ENCODE measurements around the gene TFF1.

TFF1 gene

DNA sequence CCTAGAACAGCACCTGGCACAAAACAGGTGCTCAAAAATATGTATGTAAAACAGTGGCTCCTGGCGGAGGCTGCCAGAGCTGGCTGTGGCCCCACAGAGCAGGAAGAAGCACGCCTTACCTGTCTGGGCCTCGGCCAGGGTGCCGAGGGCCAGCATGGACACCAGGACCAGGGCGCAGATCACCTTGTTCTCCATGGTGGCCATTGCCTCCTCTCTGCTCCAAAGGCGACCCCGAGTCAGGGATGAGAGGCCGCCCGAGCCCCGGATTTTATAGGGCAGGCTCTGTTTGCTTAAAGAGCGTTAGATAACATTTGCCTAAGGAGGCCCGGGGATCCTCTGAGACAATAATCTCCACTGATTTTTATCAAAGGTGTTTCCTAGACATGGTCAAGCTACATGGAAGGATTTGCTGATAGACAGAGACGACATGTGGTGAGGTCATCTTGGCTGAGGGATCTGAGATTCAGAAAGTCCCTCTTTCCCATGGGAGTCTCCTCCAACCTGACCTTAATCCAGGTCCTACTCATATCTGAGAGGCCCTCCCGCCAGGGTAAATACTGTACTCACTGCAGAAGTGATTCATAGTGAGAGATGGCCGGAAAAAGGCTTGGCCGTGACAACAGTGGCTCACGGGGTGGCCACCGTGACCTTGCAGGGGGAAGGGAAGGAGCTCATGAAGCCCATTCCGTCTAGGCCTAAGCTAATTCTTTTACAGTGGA is at the start of gene TFF1:
Gene TFF1 (minus strand): TSS at position 244 of the 719 bp plus-strand sequence. CDS start 40 bp downstream, at position 204.
- Histone ChIP-seq H3K4me3 (ENCODE audit: low read depth in 1 of 2, low read length in 2 of 2) (no peak within 1 kb of the TSS), H3K27me3 (ENCODE audit: control insufficient read depth in 1 of 2, insufficient read depth in 2 of 2, low read length in 2 of 2) (no peaks in the 10 kb centered on the region), H3K4me1 (ENCODE audit: control insufficient read depth in 1 of 2, insufficient read depth in 2 of 2, low read length in 2 of 2) (no peaks in the 10 kb centered on the region), H3K9ac (ENCODE audit: low read depth in 1 of 2, low read length in 2 of 2) (no peak within 1 kb of the TSS), H3K27ac (ENCODE audit: low read depth, low read length) (no peak within 1 kb of the TSS), H3K36me3 (ENCODE audit: control insufficient read depth in 1 of 2, insufficient read depth in 2 of 2, low read length in 2 of 2) (no peaks in the 10 kb centered on the region), H3K9me3 (ENCODE audit: control insufficient read depth in 1 of 2, low read length in 2 of 2) (no peaks in the 10 kb centered on the region)

DNA sequence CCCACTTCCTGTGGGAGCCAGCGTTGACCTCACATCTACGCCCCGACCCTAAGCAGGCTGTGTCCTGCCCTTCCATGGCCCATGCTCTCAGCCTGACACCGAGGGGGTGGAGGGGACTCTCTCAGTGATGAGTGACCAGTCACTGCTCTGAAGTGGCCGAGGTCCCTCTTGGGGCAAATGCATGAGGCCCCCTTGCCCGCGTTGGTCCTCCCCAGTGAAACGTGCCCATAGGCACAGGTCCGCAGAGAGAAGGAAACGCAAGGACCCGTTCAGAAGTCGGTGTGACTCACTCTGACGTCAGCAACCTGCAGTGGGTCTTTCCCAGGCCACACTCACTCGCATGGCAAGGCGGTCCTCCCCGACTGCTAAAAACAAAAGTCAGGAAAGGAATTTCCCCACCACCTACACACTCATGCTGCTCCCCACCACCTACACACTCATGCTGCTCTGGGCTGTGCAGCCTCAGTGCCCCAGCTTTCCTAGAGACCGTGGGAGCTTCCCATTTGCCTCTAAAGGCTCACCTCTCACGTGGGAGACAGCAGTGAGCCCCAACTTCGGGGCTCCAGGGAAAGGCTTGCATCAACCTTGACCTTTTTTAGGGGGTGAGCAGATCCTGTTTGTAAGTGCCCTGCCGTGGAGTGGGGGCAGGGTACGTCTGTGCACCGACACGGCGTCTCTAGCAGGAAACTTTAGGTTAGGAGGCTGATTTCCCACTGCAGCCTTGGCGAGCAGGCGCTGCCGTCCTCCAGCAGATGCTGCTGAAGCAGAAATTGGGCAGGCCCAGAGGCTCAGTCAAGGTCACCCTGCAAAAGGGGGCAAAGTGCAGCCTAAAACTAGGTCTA is 48.8 kb upstream of the TFF1 start:
- Histone ChIP-seq H3K4me1 (ENCODE audit: control insufficient read depth in 1 of 2, insufficient read depth in 2 of 2, low read length in 2 of 2) (peaks cover 0 to 17% of the 10 kb centered on the region in 2 donors), H3K36me3 (ENCODE audit: control insufficient read depth in 1 of 2, insufficient read depth in 2 of 2, low read length in 2 of 2) (peaks cover 0 to 5% of the 10 kb centered on the region in 2 donors), H3K9ac (ENCODE audit: low read depth in 1 of 2, low read length in 2 of 2) (no peak overlapping the region), H3K4me3 (ENCODE audit: low read depth in 1 of 2, low read length in 2 of 2) (peak overlapping the region in 1 of 2 donors; percentile 43), H3K27ac (ENCODE audit: low read depth, low read length) (no peak overlapping the region), H3K27me3 (ENCODE audit: control insufficient read depth in 1 of 2, insufficient read depth in 2 of 2, low read length in 2 of 2) (peaks cover 0 to 4% of the 10 kb centered on the region in 2 donors), H3K9me3 (ENCODE audit: control insufficient read depth in 1 of 2, low read length in 2 of 2) (no peaks in the 10 kb centered on the region)

DNA sequence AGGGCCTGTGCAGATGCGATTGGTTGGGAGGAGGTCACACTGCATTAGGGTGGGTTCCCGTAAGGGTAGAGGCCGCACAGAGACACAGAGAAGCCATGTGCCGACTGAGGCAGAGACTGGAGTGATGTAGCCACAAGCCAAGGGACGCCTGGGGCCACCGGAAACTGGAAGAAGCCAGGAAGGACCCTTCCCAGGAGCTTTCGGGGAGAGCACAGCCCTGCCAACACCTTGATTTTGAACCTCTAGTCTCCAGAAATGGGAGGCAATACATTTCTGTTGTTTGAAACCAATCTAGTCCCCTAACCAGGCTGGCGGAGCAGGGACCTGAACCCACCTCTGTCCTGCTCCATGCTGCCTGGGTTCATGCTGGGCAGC is 48.2 kb upstream of the TFF1 start:
- peaks cover 0 to 17% of the 10 kb centered on the region in 2 donors for H3K4me1 ChIP-seq (ENCODE audit: control insufficient read depth in 1 of 2, insufficient read depth in 2 of 2, low read length in 2 of 2)
- H3K4me3 ChIP-seq (ENCODE audit: low read depth in 1 of 2, low read length in 2 of 2) = no peak overlapping the region
- H3K9me3 ChIP-seq (ENCODE audit: control insufficient read depth in 1 of 2, low read length in 2 of 2) = no peaks in the 10 kb centered on the region
- peaks cover 0 to 4% of the 10 kb centered on the region in 2 donors for H3K27me3 ChIP-seq (ENCODE audit: control insufficient read depth in 1 of 2, insufficient read depth in 2 of 2, low read length in 2 of 2)
- no peak overlapping the region for H3K9ac ChIP-seq (ENCODE audit: low read depth in 1 of 2, low read length in 2 of 2)
- H3K36me3 ChIP-seq (ENCODE audit: control insufficient read depth in 1 of 2, insufficient read depth in 2 of 2, low read length in 2 of 2) = peaks cover 0 to 5% of the 10 kb centered on the region in 2 donors
- H3K27ac ChIP-seq (ENCODE audit: low read depth, low read length) = no peak overlapping the region

DNA sequence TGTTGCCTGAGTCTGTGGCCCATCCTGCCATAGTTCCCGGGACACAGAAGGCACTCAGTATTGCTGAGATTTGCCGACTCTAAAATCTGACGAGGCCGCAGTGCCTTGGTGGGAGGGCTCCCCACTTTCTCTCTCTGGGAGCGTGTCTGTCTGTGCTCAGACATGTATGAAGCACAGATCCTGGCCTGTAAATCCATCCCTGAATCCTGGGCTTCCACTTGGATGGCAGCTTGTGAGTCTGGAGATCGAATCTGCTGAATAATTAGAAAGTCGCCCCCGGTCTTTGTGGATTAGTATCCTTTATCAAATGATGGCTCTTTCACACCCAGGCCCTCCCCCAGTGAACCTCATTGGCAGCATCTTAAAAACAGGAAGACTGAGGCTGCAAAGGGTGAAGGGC is 47.7 kb upstream of the TFF1 start:
- Histone ChIP-seq H3K36me3 (ENCODE audit: control insufficient read depth in 1 of 2, insufficient read depth in 2 of 2, low read length in 2 of 2) (peaks cover 0 to 5% of the 10 kb centered on the region in 2 donors), H3K27ac (ENCODE audit: low read depth, low read length) (no peak overlapping the region), H3K27me3 (ENCODE audit: control insufficient read depth in 1 of 2, insufficient read depth in 2 of 2, low read length in 2 of 2) (peaks cover 0 to 4% of the 10 kb centered on the region in 2 donors), H3K9me3 (ENCODE audit: control insufficient read depth in 1 of 2, low read length in 2 of 2) (no peaks in the 10 kb centered on the region), H3K4me1 (ENCODE audit: control insufficient read depth in 1 of 2, insufficient read depth in 2 of 2, low read length in 2 of 2) (peaks cover 0 to 17% of the 10 kb centered on the region in 2 donors), H3K9ac (ENCODE audit: low read depth in 1 of 2, low read length in 2 of 2) (no peak overlapping the region), H3K4me3 (ENCODE audit: low read depth in 1 of 2, low read length in 2 of 2) (no peak overlapping the region)

DNA sequence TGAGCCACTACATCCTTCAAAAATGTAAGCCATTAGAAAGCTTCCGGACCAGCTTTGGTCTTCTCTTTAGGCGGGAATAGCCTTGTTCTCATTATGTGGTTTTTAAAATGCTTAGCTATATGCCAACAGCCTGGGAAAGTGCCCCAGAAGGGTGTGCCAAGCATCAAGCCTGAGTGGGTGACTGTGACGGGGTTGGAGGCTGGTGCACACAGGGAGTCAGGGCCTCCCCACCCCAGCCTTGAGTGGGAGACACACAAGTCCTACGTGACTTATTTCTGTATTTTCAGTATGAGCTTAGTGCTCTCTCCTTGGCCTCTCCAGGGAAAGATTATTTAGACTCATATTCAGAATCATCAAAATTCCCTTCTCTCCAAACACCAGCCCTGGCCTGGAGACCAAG is 47.2 kb upstream of the TFF1 start:
- Histone ChIP-seq H3K9me3 (ENCODE audit: control insufficient read depth in 1 of 2, low read length in 2 of 2) (no peaks in the 10 kb centered on the region), H3K36me3 (ENCODE audit: control insufficient read depth in 1 of 2, insufficient read depth in 2 of 2, low read length in 2 of 2) (peaks cover 0 to 5% of the 10 kb centered on the region in 2 donors), H3K9ac (ENCODE audit: low read depth in 1 of 2, low read length in 2 of 2) (no peak overlapping the region), H3K4me1 (ENCODE audit: control insufficient read depth in 1 of 2, insufficient read depth in 2 of 2, low read length in 2 of 2) (peaks cover 0 to 17% of the 10 kb centered on the region in 2 donors), H3K27me3 (ENCODE audit: control insufficient read depth in 1 of 2, insufficient read depth in 2 of 2, low read length in 2 of 2) (peaks cover 0 to 4% of the 10 kb centered on the region in 2 donors), H3K4me3 (ENCODE audit: low read depth in 1 of 2, low read length in 2 of 2) (no peak overlapping the region), H3K27ac (ENCODE audit: low read depth, low read length) (no peak overlapping the region)

- Histone ChIP-seq H3K4me1 (ENCODE audit: control insufficient read depth in 1 of 2, insufficient read depth in 2 of 2, low read length in 2 of 2) (peaks cover 0 to 17% of the 10 kb centered on the region in 2 donors), H3K9me3 (ENCODE audit: control insufficient read depth in 1 of 2, low read length in 2 of 2) (no peaks in the 10 kb centered on the region), H3K4me3 (ENCODE audit: low read depth in 1 of 2, low read length in 2 of 2) (no peak overlapping the region), H3K36me3 (ENCODE audit: control insufficient read depth in 1 of 2, insufficient read depth in 2 of 2, low read length in 2 of 2) (peaks cover 0 to 5% of the 10 kb centered on the region in 2 donors), H3K9ac (ENCODE audit: low read depth in 1 of 2, low read length in 2 of 2) (no peak overlapping the region), H3K27ac (ENCODE audit: low read depth, low read length) (no peak overlapping the region), H3K27me3 (ENCODE audit: control insufficient read depth in 1 of 2, insufficient read depth in 2 of 2, low read length in 2 of 2) (peaks cover 0 to 4% of the 10 kb centered on the region in 2 donors)
These were observed 46.8 kb upstream of the TFF1 start for GRCh38 chr21:42413093-42413492.

DNA sequence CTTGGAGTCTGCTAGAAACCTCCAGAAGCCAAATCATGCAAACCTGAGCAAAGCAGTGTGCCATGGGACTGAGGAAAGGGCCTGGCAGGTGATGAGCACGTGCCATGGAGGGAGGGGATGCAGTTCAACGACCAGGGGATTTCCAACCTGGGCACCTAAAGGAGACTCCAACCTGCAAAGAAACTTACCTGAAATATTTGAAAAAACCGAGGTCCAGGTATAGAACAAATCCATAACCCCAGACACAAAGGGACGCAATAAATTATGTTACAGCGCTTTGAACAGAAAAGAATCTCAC is 46.2 kb upstream of the TFF1 start:
- Histone ChIP-seq H3K27ac (ENCODE audit: low read depth, low read length) (no peak overlapping the region), H3K9ac (ENCODE audit: low read depth in 1 of 2, low read length in 2 of 2) (no peak overlapping the region), H3K36me3 (ENCODE audit: control insufficient read depth in 1 of 2, insufficient read depth in 2 of 2, low read length in 2 of 2) (peaks cover 0 to 5% of the 10 kb centered on the region in 2 donors), H3K4me1 (ENCODE audit: control insufficient read depth in 1 of 2, insufficient read depth in 2 of 2, low read length in 2 of 2) (peaks cover 0 to 17% of the 10 kb centered on the region in 2 donors), H3K27me3 (ENCODE audit: control insufficient read depth in 1 of 2, insufficient read depth in 2 of 2, low read length in 2 of 2) (peaks cover 0 to 4% of the 10 kb centered on the region in 2 donors), H3K4me3 (ENCODE audit: low read depth in 1 of 2, low read length in 2 of 2) (no peak overlapping the region), H3K9me3 (ENCODE audit: control insufficient read depth in 1 of 2, low read length in 2 of 2) (no peaks in the 10 kb centered on the region)

DNA sequence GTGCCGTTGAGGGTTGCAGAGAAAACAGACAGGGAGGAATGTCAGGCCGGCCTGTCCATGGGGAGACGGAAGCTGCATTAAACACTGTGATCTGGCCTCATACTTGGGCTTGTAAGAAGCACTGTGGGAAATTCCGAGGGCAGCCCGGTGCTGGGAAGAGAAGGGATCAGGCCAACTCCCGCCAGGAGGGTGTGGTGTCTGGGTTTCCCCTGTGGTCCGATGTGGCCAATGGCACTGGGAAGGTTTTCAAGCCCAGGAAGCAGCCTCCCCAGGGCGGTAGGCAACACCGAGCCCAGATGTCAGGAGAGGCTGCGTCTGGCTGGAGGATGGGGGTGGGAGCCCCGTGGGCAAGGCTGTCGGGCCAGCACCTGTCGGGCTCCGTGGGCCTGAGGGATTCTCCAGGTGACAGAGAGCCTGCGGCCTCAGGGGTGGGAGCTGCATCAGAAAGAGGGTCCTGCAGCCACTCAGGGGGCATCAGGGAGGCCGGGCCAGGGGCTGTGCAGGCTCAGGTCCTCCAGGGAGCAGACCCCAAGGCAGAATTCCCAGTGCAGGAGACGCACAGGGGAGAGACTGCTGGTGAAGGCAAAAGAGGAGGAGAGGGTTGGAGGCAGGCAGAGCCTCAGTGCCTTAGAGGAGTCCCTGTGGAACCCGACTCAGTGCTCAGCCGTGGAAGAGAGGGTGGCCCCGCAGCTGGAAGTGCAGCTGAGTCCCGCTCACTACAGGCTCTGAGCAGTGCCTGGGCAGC is 45.7 kb upstream of the TFF1 start:
- H3K36me3 ChIP-seq (ENCODE audit: control insufficient read depth in 1 of 2, insufficient read depth in 2 of 2, low read length in 2 of 2) = peaks cover 0 to 5% of the 10 kb centered on the region in 2 donors
- H3K4me3 ChIP-seq (ENCODE audit: low read depth in 1 of 2, low read length in 2 of 2) = no peak overlapping the region
- no peak overlapping the region for H3K27ac ChIP-seq (ENCODE audit: low read depth, low read length)
- H3K9ac ChIP-seq (ENCODE audit: low read depth in 1 of 2, low read length in 2 of 2) = no peak overlapping the region
- peaks cover 0 to 17% of the 10 kb centered on the region in 2 donors for H3K4me1 ChIP-seq (ENCODE audit: control insufficient read depth in 1 of 2, insufficient read depth in 2 of 2, low read length in 2 of 2)
- H3K27me3 ChIP-seq (ENCODE audit: control insufficient read depth in 1 of 2, insufficient read depth in 2 of 2, low read length in 2 of 2) = peaks cover 0 to 4% of the 10 kb centered on the region in 2 donors
- H3K9me3 ChIP-seq (ENCODE audit: control insufficient read depth in 1 of 2, low read length in 2 of 2) = no peaks in the 10 kb centered on the region

GRCh38 chr21:42411197-42411869 is 45.0 kb upstream of the TFF1 start:
- Histone ChIP-seq H3K4me1 (ENCODE audit: control insufficient read depth in 1 of 2, insufficient read depth in 2 of 2, low read length in 2 of 2) (peaks cover 0 to 17% of the 10 kb centered on the region in 2 donors), H3K9me3 (ENCODE audit: control insufficient read depth in 1 of 2, low read length in 2 of 2) (no peaks in the 10 kb centered on the region), H3K27me3 (ENCODE audit: control insufficient read depth in 1 of 2, insufficient read depth in 2 of 2, low read length in 2 of 2) (peaks cover 0 to 8% of the 10 kb centered on the region in 2 donors), H3K9ac (ENCODE audit: low read depth in 1 of 2, low read length in 2 of 2) (no peak overlapping the region), H3K27ac (ENCODE audit: low read depth, low read length) (no peak overlapping the region), H3K4me3 (ENCODE audit: low read depth in 1 of 2, low read length in 2 of 2) (no peak overlapping the region), H3K36me3 (ENCODE audit: control insufficient read depth in 1 of 2, insufficient read depth in 2 of 2, low read length in 2 of 2) (peaks cover 0 to 5% of the 10 kb centered on the region in 2 donors)

Data from duodenal mucosa (tissue), 2 donors.